ENCODE measurements around the gene TGFB1I1. TPM values are rescaled to one million over a fixed set of nuclear protein-coding genes. Genes with fewer than 3 reads are reported as not detected.

Gene TGFB1I1
- total and polyA plus RNA-seq, 2 of the 4 experiments (the other 2 are of a cell fraction): 24.9 to 128 TPM

- no peak overlapping the region for H2BK15ac ChIP-seq (ENCODE audit: low read depth, low read length)
- H3K27me3 ChIP-seq (ENCODE audit: control insufficient read depth, insufficient read depth, low read length): no peaks in the 10 kb centered on the region
- no peak for ATAC-seq (ENCODE audit: low read depth)
- no peak overlapping the region for H2AK5ac ChIP-seq (ENCODE audit: low read depth, low read length)
- H3K4ac ChIP-seq (ENCODE audit: low read depth, low read length): no peak overlapping the region
- POLR2A ChIA-PET (ENCODE audit: unreplicated experiment): no interaction called here
- DNase-seq: no peak
- H2BK20ac ChIP-seq (ENCODE audit: low read depth, low read length): no peak overlapping the region
- H3K23ac ChIP-seq (ENCODE audit: low read depth, low read length): no peak overlapping the region
- peaks cover 59% of the 10 kb centered on the region for H3K36me3 ChIP-seq (ENCODE audit: control insufficient read depth, insufficient read depth, low read length)
- no peak overlapping the region for H4K91ac ChIP-seq (ENCODE audit: insufficient read depth, low read depth, low read length)
- WGBS, 2 experiments (ENCODE audit: extremely low coverage in 2 of 2, insufficient read length in 1 of 2): 93% methylated on average over 3 of the region's 8 CpGs; no CpG with 5 or more reads in 1 of the 2 experiments
- CTCF ChIA-PET: no interaction called here
- BruUV-seq (replicated peaks): no TSS peak
- TF ChIP-seq RAD21 (IDR thresholded peaks at IDR 0.05; ENCODE audit: low read length): no peak
- TF ChIP-seq MXI1 (IDR thresholded peaks at IDR 0.05; ENCODE audit: borderline replicate concordance, low read depth, low read length): no peak
- TF ChIP-seq CTCF (conservative IDR thresholded peaks at IDR 0.05; ENCODE audit: low read depth, low read length): no peak
- no peak for TF ChIP-seq BHLHE40 (IDR thresholded peaks at IDR 0.05; ENCODE audit: low read depth, low read length)
- no peak for TF ChIP-seq CHD1 (IDR thresholded peaks at IDR 0.05; ENCODE audit: low read depth, low read length)
- TF ChIP-seq POLR2A (IDR thresholded peaks at IDR 0.05; ENCODE audit: low read depth, low read length): no peak
- TF ChIP-seq ELK1 (IDR thresholded peaks at IDR 0.05; ENCODE audit: borderline replicate concordance, low read depth, low read length): no peak
- no peak for TF ChIP-seq NFE2L2 (IDR thresholded peaks at IDR 0.05; ENCODE audit: low read depth, low read length)
- TF ChIP-seq CEBPB (IDR thresholded peaks at IDR 0.05; ENCODE audit: low read depth, low read length): no peak
- TF ChIP-seq USF2 (IDR thresholded peaks at IDR 0.05; ENCODE audit: low read depth, low read length): no peak
- TF ChIP-seq MAZ (IDR thresholded peaks at IDR 0.05; ENCODE audit: borderline replicate concordance, low read depth, low read length): no peak
- TF ChIP-seq RFX5 (IDR thresholded peaks at IDR 0.05; ENCODE audit: low read depth, low read length): no peak
- no peak for TF ChIP-seq SMC3 (IDR thresholded peaks at IDR 0.05; ENCODE audit: low read depth, low read length)
- TF ChIP-seq RCOR1 (IDR thresholded peaks at IDR 0.05; ENCODE audit: insufficient replicate concordance, low read length): no peak
- no peak for TF ChIP-seq MAFK (IDR thresholded peaks at IDR 0.05; ENCODE audit: low read depth, low read length)
- no peak for TF ChIP-seq FOS (IDR thresholded peaks at IDR 0.05; ENCODE audit: low read depth, low read length)
- intact Hi-C loops (cut with micrococcal nuclease) (loop anchor here (10.0 kb wide), 1 partner anchor 55 kb away; the partner anchor contains the start of gene ZNF843), in situ Hi-C loops (cut with MboI; ENCODE audit: low sequenced_read_pairs) (loop anchor here (10.0 to 25.0 kb wide), 2 partner anchors 55 to 212 kb away; partner anchors contain the start of gene ZNF843), dilution Hi-C loops (cut with HindIII; ENCODE audit: low sequenced_read_pairs, unreplicated experiment) (no loop called here)
- H3K9me3 ChIP-seq (ENCODE audit: control insufficient read depth, insufficient read depth, low read length): no peaks in the 10 kb centered on the region
- no peak overlapping the region for H3K9ac ChIP-seq (ENCODE audit: low read depth, low read length)
- no peak overlapping the region for H2AFZ ChIP-seq (replicated peaks; ENCODE audit: low read length, poor library complexity)
- H4K5ac ChIP-seq (ENCODE audit: low read depth, low read length): no peak overlapping the region
- no peak overlapping the region for H3K18ac ChIP-seq (ENCODE audit: low read depth, low read length)
- H4K20me1 ChIP-seq (ENCODE audit: insufficient read depth, low read length): peaks cover 13% of the 10 kb centered on the region; the same call in 1 of the 2 replicates
- no peak overlapping the region for H2AK9ac ChIP-seq (replicated peaks; ENCODE audit: low read depth, low read length, poor library complexity)
- H4K8ac ChIP-seq (ENCODE audit: low read depth in 2 of 2, low read length in 2 of 2): no peak overlapping the region
- H2BK5ac ChIP-seq (ENCODE audit: low read depth, low read length, poor library complexity, severe bottlenecking): no peak overlapping the region
- H3K4me1 ChIP-seq (ENCODE audit: control insufficient read depth, insufficient read depth, low read length): peaks cover 4% of the 10 kb centered on the region
- no peak overlapping the region for H3K14ac ChIP-seq (replicated peaks; ENCODE audit: low read depth, low read length)
- H3K56ac ChIP-seq (ENCODE audit: extremely low read depth, insufficient read depth, low read length): no peak overlapping the region
- H3K27ac ChIP-seq (ENCODE audit: insufficient read depth, low read length): no peak overlapping the region
- H3K4me3 ChIP-seq (ENCODE audit: insufficient read depth, low read depth, low read length): no peak overlapping the region
- H2BK120ac ChIP-seq (ENCODE audit: low read depth, low read length): no peak overlapping the region
- no peak overlapping the region for H3K4me2 ChIP-seq (ENCODE audit: low read depth, low read length)
- peaks cover 17 to 53% of the 10 kb centered on the region in 2 experiments for H3K79me1 ChIP-seq (ENCODE audit: low read depth in 1 of 2, low read length in 2 of 2)
- H3K9me1 ChIP-seq (ENCODE audit: insufficient read depth, low read length): peaks cover 17% of the 10 kb centered on the region
These were observed 28.0 kb downstream of the TGFB1I1 start for GRCh38 chr16:31499928-31500327.
